Right cardiac atrium (tissue), 5 donors: Measurements from ENCODE around the gene TXN2. TPM values are rescaled to one million over a fixed set of nuclear protein-coding genes. Genes with fewer than 3 reads are reported as not detected.

ENCODE experiments used
- polyA plus RNA-seq: library from polyadenylated mRNA; stranded (reverse); fragments of 200-250 nt; gene quantifications from one replicate; pipeline ENCODE4 v1.2.3, GENCODE V29; 2013
- total RNA-seq, 4 donors: library from RNA; stranded (reverse); fragmentation: NEBNext Ultra II Directional; extraction: Animal tissue kit (Norgen Biotek cat#: 25700); gene quantifications; one replicate each; pipeline ENCODE4 v1.2.1, GENCODE V29; 2021
- donor health status: healthy with polysubstance abuse.
- donor health status: DM: no; HTN: yes; CAD: no.
- donor health status: DM: no; HTN: no; CAD: no.
- donor health status: DM: no; HTN: yes; CAD: no; lungs with severe emphysema.
- donor health status: DM: yes; HTN: yes; CAD: no.

Gene TXN2
- total and polyA plus RNA-seq, 5 donors, result 95.4 to 133 (median 106) TPM

Other genes starting within 250 kb of the TXN2 start
- gene APOL2, start 242.1 kb downstream of the TXN2 start, total RNA-seq, result 10 to 100 TPM; 39.9 to 54.8 (median 42.9) TPM
- gene APOL2, start 242.1 kb downstream of the TXN2 start, polyA plus RNA-seq, result 29.1 TPM
- 10 to 100 TPM; 14.0 to 29.8 (median 16.9) TPM for gene APOL1, start 228.5 kb downstream of the TXN2 start, total RNA-seq
- 13.6 TPM for gene APOL1, start 228.5 kb downstream of the TXN2 start, polyA plus RNA-seq
- gene MYH9, start 93.7 kb downstream of the TXN2 start, total RNA-seq, result 100 to 1,000 TPM; 140 to 224 (median 163) TPM
- gene MYH9, start 93.7 kb downstream of the TXN2 start, polyA plus RNA-seq, result 92.5 TPM
- gene FOXRED2, start 25.4 kb upstream of the TXN2 start, total RNA-seq, result 1 to 10 TPM; 4.7 to 9.0 (median 7.6) TPM
- 3.8 TPM for gene FOXRED2, start 25.4 kb upstream of the TXN2 start, polyA plus RNA-seq
- 10 to 100 TPM; 68.5 to 92.0 (median 83.5) TPM for gene EIF3D, start 47.5 kb upstream of the TXN2 start, total RNA-seq
- gene EIF3D, start 47.5 kb upstream of the TXN2 start, polyA plus RNA-seq, result 67.6 TPM
- not detected for gene CACNG2, start 222.1 kb upstream of the TXN2 start, total RNA-seq
- not detected for gene CACNG2, start 222.1 kb upstream of the TXN2 start, polyA plus RNA-seq